ENCODE measurements around the gene RLBP1. TPM values are rescaled to one million over a fixed set of nuclear protein-coding genes. Genes with fewer than 3 reads are reported as not detected.

The RLBP1 gene
- total and polyA plus RNA-seq, 9 of the 15 experiments (the other 6 are each of a cell fraction or from before 2014, with no cell fraction given), result 0.05 TPM; not detected in 8

- TF ChIP-seq ZBTB43 (CRISPR knock-in tag; IDR thresholded peaks at IDR 0.05) (no peak), ZNF277 (CRISPR knock-in tag; IDR thresholded peaks at IDR 0.05; ENCODE audit: borderline replicate concordance) (no peak), PATZ1 (CRISPR knock-in tag; IDR thresholded peaks at IDR 0.05; ENCODE audit: borderline replicate concordance) (no peak), GABPA (tag; conservative IDR thresholded peaks at IDR 0.05; ENCODE audit: low read depth) (no peak), ZNF398 (CRISPR knock-in tag; IDR thresholded peaks at IDR 0.05) (no peak), NCOA4 (IDR thresholded peaks at IDR 0.05; ENCODE audit: partially characterized antibody) (no peak), KLF1 (tag; IDR thresholded peaks at IDR 0.05) (no peak), FOXK2 (conservative IDR thresholded peaks at IDR 0.05 in 1 of 2, IDR thresholded peaks at IDR 0.05 in 1 of 2; ENCODE audit: low read depth in 2 of 2) (no peak), STAT6 (CRISPR knock-in tag; IDR thresholded peaks at IDR 0.05) (no peak)
Measured at GRCh38 chr15:89179966-89180875, 41.2 kb downstream of the RLBP1 start (continued).

All from K562 (cell line).